ENCODE data around the gene FAM89B.

Gene FAM89B

DNA sequence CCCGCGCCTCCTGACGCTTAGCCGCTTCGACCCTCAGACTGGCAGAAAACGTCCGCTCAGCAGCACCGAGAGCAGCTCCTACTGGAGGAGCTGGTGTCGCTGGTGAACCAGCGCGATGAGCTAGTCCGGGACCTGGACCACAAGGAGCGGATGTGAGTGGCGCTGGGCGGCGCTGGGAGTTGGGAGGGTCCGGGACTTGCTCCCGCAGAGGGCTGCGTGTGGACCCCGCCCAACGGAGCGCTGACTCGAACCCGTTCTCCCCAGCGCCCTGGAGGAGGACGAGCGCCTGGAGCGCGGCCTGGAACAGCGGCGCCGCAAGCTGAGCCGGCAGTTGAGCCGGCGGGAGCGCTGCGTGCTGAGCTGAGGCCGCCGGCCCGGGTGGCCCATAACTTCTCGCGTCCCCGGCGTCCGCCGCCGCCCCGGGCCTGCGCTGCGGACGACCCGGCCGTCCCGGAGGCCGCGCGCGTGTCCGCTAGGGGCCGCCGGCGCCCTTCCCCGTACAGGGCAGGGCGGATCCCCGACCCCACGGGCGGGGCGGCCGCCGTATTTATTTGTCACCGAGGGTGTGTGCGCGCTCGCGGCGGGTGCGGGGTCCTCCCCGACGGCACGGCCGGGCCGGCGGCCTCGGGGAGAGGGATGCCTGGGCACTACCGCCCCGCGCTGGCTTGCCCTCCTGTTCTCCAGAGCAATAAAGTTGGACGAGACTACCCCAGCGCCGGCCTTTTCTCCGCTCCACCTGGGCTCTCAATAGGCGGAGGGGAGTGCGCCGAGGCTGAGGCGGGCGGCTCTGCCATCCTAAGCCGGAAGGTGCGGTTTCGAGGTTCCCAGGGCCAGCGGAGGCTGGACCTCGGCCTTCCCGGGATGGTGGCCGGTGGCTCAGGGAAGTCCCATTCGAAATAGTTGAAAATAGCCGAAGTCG is 19.9 kb downstream of the FAM89B start:
- DNase-seq: no peak

DNA sequence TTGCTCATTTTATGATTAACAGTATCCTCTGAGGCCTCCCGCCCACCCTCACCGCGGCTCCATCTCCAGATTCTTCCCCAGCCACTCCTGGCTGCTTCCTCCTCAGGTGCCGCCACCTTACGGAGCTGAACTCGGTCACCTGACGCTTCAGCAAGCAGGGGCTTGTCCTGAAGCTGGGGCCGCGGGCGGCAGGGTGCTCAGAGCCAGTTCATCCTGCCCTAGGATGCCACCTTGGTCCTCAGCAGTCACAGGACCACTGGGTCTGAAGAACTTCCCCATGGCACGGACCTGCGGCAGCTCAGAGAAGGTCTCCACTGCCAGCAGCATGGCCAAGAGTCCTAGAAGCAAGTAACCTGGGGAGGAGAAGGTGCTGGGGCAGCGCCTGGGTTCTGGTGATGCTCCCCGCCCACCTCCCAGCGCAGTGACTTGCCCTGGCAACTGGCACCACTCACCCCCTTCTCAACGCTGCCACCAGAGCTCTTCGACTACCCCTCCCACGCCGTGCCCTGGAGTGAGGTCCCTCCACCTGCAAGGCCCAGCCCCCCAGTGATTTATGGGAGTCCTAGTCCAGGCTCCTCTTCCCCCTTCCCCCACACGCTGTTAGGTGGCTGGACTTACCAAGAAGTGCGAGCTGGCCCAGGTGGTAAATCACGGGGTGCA is 20.6 kb downstream of the FAM89B start:
- DNase-seq: no peak

DNA sequence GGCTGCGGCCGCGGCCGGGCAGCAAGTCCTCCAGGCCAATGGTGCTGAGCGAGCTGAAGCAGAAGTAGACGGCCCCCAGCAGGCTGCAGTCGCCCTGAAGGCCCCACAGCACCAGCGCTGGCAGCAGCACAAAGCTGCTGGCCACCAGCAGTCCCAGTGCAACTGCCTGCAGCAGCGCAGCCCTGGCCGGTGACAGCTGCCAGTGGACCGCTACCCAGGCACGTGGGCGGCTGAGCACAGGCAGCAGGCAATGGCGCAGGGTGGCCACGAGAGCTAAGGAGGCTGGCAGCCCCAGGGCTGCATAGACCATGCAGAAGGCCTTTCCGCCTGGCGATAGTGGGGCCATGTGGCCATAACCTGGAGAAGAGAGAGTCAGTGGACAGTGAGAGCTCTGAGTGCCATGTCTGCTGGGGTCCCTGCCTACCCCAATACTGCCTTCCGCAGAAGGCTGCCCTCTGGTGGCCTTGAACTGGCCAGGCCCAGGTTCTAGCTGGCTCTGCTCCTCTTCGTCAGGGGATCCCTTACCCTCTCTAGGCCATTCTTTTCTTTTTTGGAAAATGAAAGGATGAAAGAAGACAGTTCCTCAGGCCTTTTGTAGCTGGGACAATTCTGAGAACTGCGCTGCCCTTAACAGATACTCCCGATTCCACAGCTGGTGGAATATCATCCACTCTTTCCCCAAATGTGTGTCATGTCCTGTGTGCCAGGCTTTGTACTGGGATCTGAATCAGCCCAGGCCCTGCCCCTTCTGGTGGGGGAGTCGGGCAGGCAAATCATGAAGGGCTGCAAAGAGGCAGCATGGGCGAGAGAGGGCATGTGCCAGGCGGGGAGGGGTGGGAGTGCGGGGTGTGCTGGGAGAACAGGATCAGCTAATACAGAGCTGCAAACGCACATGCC is 21.4 kb downstream of the FAM89B start:
- no peak for DNase-seq

DNA sequence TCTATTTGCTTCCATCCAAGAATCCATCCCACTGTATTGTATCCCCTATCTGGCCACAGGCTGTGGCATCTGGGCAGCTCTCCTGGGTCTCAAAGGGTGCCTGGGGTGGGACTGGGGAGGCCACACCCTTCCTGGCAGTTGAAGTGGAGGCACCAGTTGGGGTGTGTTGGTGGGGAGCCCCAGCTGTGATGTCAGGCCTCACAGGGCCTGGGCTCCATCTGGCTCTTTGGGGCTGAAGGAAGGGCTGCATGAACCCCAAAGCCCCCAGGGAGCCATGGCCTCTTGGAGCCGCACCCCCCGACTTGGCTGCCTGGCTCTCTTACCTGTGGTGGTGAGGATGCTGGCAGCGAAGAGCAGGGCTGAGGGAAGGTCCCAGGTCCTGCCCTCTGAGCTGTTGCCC is 22.8 kb downstream of the FAM89B start:
- DNase-seq: no peak

GRCh38 chr11:65595543-65596281 is 23.4 kb downstream of the FAM89B start, which contains the start of gene KCNK7:
Gene KCNK7, minus strand, starts transcription at chr11:65595800. Its CDS starts 28 bp downstream, at chr11:65595772.
- DNase-seq: no peak

- DNase-seq: no peak
Measured at GRCh38 chr11:65596520-65596919, 24.2 kb downstream of the FAM89B start.

- no peak for DNase-seq
Measured at GRCh38 chr11:65598258-65598699, 25.9 kb downstream of the FAM89B start.

- no peak for DNase-seq
Measured at GRCh38 chr11:65599216-65599954, 27.0 kb downstream of the FAM89B start.

GRCh38 chr11:65599955-65600246 is 27.6 kb downstream of the FAM89B start:
- DNase-seq: no peak

DNA sequence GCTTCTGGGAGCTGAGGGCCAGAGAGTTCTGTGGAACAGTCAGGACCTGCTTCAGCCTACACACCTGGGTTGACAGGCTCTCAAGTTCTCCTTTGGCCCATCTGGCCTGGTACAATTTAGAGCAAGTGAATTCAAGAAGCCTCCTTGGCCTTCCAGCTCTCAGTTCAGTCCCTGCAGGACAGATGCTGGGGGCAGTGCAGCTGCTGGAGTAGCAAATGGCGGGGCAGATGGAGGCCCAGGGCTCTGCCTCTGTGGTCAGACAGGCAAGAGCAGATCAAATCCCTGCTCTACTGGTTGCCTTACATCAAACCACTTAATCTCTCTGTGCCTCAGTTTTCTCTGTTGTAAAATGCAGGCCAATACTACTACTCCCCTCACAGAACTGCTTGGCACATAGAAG is 31.9 kb downstream of the FAM89B start:
- DNase-seq: no peak

GRCh38 chr11:65606876-65607613 is 34.7 kb downstream of the FAM89B start:
- DNase-seq: no peak

DNA sequence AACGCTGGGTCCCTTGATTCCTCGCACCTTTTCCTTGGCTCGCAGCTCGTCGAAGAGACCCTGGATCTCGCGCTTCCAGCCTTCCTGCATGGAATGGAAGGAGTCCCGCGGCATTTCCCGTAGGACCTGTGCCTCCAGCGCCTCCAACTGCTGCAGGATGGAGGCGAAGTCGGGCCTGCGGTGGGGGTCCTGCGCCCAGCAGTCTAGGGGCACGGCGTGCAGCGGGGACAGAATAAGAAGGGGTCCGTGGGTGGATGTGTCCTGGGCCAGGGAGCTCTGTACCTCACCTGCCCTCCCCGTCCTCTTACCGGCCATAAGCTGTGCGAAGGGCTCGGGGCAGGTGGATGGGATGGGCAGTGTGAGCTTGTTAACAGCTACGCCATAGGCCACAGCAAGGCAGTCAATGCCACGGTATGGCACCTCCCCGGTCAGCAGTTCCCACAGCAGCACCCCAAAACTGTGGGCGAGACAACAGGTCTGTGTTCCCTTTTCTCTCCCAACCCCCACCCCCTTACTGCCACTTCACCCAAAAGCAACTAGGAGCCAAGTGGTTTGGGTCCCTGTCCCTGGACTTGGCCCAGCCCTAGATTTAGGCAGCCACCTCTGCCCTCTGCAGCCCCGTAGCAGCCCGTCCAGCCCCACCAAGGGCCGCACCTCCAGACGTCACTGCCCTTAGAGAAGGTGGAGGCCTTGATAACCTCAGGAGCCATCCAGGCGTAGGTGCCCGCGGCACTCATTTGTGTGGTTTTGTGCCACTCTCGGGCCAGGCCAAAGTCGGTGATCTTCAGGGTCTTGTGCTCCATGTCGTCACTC is 35.5 kb downstream of the FAM89B start:
- no peak for DNase-seq

DNA sequence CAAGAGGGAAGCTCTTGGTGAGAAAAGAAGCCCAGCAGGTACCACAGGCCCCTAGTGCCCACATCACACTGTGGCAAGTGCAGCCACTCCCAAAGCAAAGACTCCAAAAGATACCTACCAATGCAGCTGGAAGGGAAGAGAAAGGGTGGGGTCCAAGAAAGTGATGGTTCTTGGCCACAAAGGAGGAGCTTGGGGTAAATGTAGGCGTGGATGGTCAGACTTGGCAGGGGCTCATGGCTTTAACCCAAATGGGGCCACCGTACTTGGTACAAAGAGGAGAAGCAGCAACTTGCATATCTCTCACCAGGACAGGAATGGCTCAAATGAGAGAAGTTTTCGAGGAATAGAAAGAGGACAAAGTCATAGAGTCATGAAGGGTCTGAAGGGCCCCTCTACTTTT is 36.9 kb downstream of the FAM89B start:
- no peak for DNase-seq

- no peak for DNase-seq
Measured at GRCh38 chr11:65609665-65610064, 37.3 kb downstream of the FAM89B start.

DNA sequence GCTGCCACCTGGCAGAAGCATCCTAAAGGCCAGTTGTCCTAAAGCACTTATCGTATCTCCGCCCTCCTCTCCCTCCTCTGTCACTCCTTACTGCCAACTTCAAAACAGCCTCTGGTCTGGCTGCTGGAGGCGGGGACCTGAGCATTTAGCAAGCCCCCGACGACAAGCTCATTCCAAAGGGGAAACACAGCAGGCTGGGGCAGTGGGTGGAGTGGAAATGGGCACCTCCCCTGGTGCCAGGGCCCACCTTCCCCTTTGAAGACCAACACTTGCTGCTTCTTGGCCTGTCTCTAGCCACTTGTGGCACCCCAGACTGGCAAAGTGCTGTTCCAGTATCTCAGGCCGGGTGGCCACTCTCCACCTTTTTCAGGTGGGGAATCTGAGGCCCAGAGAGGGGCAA is 38.1 kb downstream of the FAM89B start:
- no peak for DNase-seq

DNA sequence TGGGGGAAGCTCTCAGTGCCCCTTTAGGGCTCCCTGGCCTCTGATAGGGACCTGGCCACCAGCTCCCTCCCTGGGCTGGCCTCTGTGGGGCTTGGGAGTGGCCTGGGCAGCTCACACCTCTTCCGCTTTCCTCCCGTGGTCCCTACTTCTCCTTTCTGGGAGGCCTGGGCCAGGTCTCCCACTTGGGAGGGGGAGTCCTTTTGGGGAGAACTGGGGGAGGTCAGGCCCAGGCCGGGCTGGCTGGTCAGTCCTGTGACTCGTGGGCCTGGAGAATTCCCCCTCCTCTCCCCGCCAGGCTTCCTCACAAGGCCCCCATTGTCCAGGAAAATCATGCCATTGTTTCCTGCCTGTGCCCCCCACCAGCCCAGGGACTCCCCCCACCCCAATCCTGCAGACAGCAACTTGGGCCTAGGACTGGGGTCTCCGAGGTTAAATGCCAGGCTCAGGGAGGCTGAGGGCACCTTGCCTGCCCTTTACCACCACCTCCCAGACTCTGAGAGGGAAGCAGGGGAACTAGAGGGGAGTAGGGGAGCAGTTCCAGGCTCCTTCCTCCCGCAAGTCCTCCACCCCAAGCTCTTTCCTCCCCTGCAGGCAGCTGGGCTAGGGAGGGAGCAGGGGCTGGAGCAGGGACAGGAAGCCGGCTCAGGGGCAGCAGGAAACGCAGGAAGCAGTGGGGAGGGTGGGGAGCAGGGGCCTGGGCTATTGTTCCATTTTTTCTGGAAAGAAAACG is 38.9 kb downstream of the FAM89B start:
- no peak for DNase-seq

- DNase-seq: no peak
Measured at GRCh38 chr11:65611758-65612603, 39.6 kb downstream of the FAM89B start.

DNA sequence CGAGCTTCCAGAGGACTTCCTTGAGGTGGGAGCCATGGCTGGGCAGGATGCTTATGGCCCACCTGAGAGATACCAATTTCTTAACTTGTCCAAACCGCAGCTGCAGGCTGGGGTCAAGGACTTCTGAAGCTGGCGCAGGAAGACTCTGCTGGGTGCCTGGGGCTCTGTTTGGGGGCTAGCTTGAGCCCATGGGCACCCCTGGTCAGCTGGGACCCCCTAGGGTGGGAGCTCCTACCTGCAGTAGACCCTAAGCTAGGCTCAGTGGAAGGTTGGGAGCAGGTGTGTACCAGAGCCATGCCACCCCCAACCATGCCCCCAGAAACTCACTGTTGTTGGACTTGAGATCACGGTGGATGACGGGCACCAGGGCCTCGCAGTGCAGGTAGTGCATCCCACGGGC is 40.4 kb downstream of the FAM89B start:
- DNase-seq: no peak
